Nephron (organoid): Measurements from ENCODE around the gene DUOXA2.

Experiments used
- H3K27ac Mint-ChIP-seq, 3 experiments: 2 replicates each; pipeline ENCODE4 v1.8.0; 2020; ENCODE audit warnings: mixed read lengths in 3 of 3, mild to moderate bottlenecking in 2 of 3, moderate library complexity in 1 of 3
- H3K27me3 Mint-ChIP-seq: 2 replicates; pipeline ENCODE4 v1.8.0; 2021; ENCODE audit warnings: low read depth, mild to moderate bottlenecking, moderate library complexity, mixed read lengths
- H3K36me3 Mint-ChIP-seq: 2 replicates; pipeline ENCODE4 v1.8.0; 2020; ENCODE audit warnings: low read depth, mixed read lengths
- H3K4me1 Mint-ChIP-seq: 2 replicates; pipeline ENCODE4 v1.8.0; 2020; ENCODE audit warnings: mixed read lengths
- H3K4me3 Mint-ChIP-seq, 3 experiments: 2 replicates each; pipeline ENCODE4 v1.8.0; 2020; ENCODE audit warnings: mild to moderate bottlenecking in 3 of 3, mixed read lengths in 3 of 3, moderate library complexity in 2 of 3
- H3K9me3 Mint-ChIP-seq: 2 replicates; pipeline ENCODE4 v1.8.0; 2020; ENCODE audit warnings: mixed read lengths
- CTCF ChIP-seq, 3 experiments: fragments of 200-600 bp; sonication (generic); IDR thresholded peaks; one replicate each; pipeline ENCODE4 v1.5.0; 2021; ENCODE audit warnings: antibody characterized with exemption in 3 of 3; ENCODE audit not compliant: unreplicated experiment in 3 of 3

Gene DUOXA2

GRCh38 chr15:45148076-45149059, 34.2 kb downstream of the DUOXA2 start:
- H3K27me3 Mint-ChIP-seq: peaks cover 14% of the 10 kb centered on the region
- H3K9me3 Mint-ChIP-seq: no peaks in the 10 kb centered on the region
- H3K27ac Mint-ChIP-seq: no peak overlapping the region
- TF ChIP-seq CTCF (IDR thresholded peaks at IDR 0.05; ENCODE audit: unreplicated experiment in 3 of 3): no peak
- no peaks in the 10 kb centered on the region for H3K36me3 Mint-ChIP-seq
- no peak overlapping the region for H3K4me3 Mint-ChIP-seq
- H3K4me1 Mint-ChIP-seq: no peaks in the 10 kb centered on the region

- Mint-ChIP-seq H3K4me1 (no peaks in the 10 kb centered on the region), H3K4me3 (no peak overlapping the region), H3K27me3 (peaks cover 21% of the 10 kb centered on the region), H3K36me3 (no peaks in the 10 kb centered on the region), H3K9me3 (no peaks in the 10 kb centered on the region), H3K27ac (no peak overlapping the region)
- no peak for TF ChIP-seq CTCF (IDR thresholded peaks at IDR 0.05; ENCODE audit: unreplicated experiment in 3 of 3)
Observed at GRCh38 chr15:45149060-45149459, 34.9 kb downstream of the DUOXA2 start.

- H3K4me1 Mint-ChIP-seq: no peaks in the 10 kb centered on the region
- no peak overlapping the region for H3K4me3 Mint-ChIP-seq
- TF ChIP-seq CTCF (IDR thresholded peaks at IDR 0.05; ENCODE audit: unreplicated experiment in 3 of 3): no peak
- H3K27ac Mint-ChIP-seq: no peak overlapping the region
- H3K36me3 Mint-ChIP-seq: no peaks in the 10 kb centered on the region
- no peaks in the 10 kb centered on the region for H3K9me3 Mint-ChIP-seq
- peaks cover 12% of the 10 kb centered on the region for H3K27me3 Mint-ChIP-seq
Observed at GRCh38 chr15:45150481-45150880, 36.4 kb downstream of the DUOXA2 start.

- H3K36me3 Mint-ChIP-seq: no peaks in the 10 kb centered on the region
- no peak overlapping the region for H3K4me3 Mint-ChIP-seq
- H3K9me3 Mint-ChIP-seq: no peaks in the 10 kb centered on the region
- H3K27me3 Mint-ChIP-seq: peaks cover 11% of the 10 kb centered on the region
- no peak overlapping the region for H3K27ac Mint-ChIP-seq
- TF ChIP-seq CTCF (IDR thresholded peaks at IDR 0.05; ENCODE audit: unreplicated experiment in 3 of 3): no peak
- no peaks in the 10 kb centered on the region for H3K4me1 Mint-ChIP-seq
Observed at GRCh38 chr15:45150997-45151396, 36.9 kb downstream of the DUOXA2 start.

GRCh38 chr15:45151998-45152828, 38.1 kb downstream of the DUOXA2 start:
- no peaks in the 10 kb centered on the region for H3K36me3 Mint-ChIP-seq
- no peak overlapping the region for H3K4me3 Mint-ChIP-seq
- peak overlapping the region in 1 of 3 experiments; percentile 33 for H3K27ac Mint-ChIP-seq
- peaks cover 5% of the 10 kb centered on the region for H3K4me1 Mint-ChIP-seq
- no peak for TF ChIP-seq CTCF (IDR thresholded peaks at IDR 0.05; ENCODE audit: unreplicated experiment in 3 of 3)
- H3K27me3 Mint-ChIP-seq: peaks cover 11% of the 10 kb centered on the region
- no peaks in the 10 kb centered on the region for H3K9me3 Mint-ChIP-seq
